Stimulated activated CD4-positive, alpha-beta T cell treated with anti-CD3 and anti-CD28 coated beads, Interleukin-4, amount 100 ng/mL, for 48 hours (primary cell): ENCODE data around the gene CDH12.
"Not testable (repeated sequence)": the region's sequence is repeated elsewhere in the genome, so short reads cannot be mapped to it uniquely, and the experiment has no call there.

Source experiments
- DNase-seq, 2 donors: peaks; one replicate each; pipeline ENCODE4 v3.0.0-alpha.2; 2020; ENCODE audit warnings: low read depth in 2 of 2

Gene CDH12

GRCh38 chr5:22460189-22460588, 393.0 kb downstream of the CDH12 start:
- no peak for DNase-seq

GRCh38 chr5:22432905-22433304, 420.2 kb downstream of the CDH12 start:
- DNase-seq = no peak

GRCh38 chr5:22431840-22432239, 421.3 kb downstream of the CDH12 start:
- no peak for DNase-seq

- no peak for DNase-seq
Measured at GRCh38 chr5:22431406-22431805, 421.7 kb downstream of the CDH12 start.

GRCh38 chr5:22411554-22412349, 441.4 kb downstream of the CDH12 start:
- DNase-seq = no peak

GRCh38 chr5:22391956-22392355, 461.2 kb downstream of the CDH12 start:
- no peak for DNase-seq

GRCh38 chr5:22390888-22391287, 462.3 kb downstream of the CDH12 start:
- no peak for DNase-seq

- DNase-seq = no peak
Measured at GRCh38 chr5:22372826-22373660, 480.1 kb downstream of the CDH12 start.

GRCh38 chr5:22372376-22372775, 480.8 kb downstream of the CDH12 start:
- no peak for DNase-seq

GRCh38 chr5:22354956-22355355, 498.2 kb downstream of the CDH12 start:
- DNase-seq = no peak

GRCh38 chr5:22352493-22352892, 500.7 kb downstream of the CDH12 start:
- no peak for DNase-seq

- no peak for DNase-seq
Measured at GRCh38 chr5:22351178-22351577, 502.0 kb downstream of the CDH12 start.

GRCh38 chr5:22348027-22348426, 505.1 kb downstream of the CDH12 start:
- DNase-seq = no peak

- DNase-seq = no peak
Measured at GRCh38 chr5:22344000-22344399, 509.1 kb downstream of the CDH12 start.

- DNase-seq = no peak
Measured at GRCh38 chr5:22341406-22341805, 511.7 kb downstream of the CDH12 start.

GRCh38 chr5:22332949-22333348, 520.2 kb downstream of the CDH12 start:
- DNase-seq = not testable (repeated sequence)

- no peak for DNase-seq
Measured at GRCh38 chr5:22329683-22330082, 523.5 kb downstream of the CDH12 start.

- DNase-seq = no peak
Measured at GRCh38 chr5:22319798-22320197, 533.3 kb downstream of the CDH12 start.

GRCh38 chr5:22316294-22316693, 536.9 kb downstream of the CDH12 start:
- DNase-seq = no peak

GRCh38 chr5:22315052-22315451, 538.1 kb downstream of the CDH12 start:
- DNase-seq = not testable (repeated sequence)

- DNase-seq = no peak
Measured at GRCh38 chr5:22314548-22314947, 538.6 kb downstream of the CDH12 start.

- no peak for DNase-seq
Measured at GRCh38 chr5:22306011-22306410, 547.1 kb downstream of the CDH12 start.

- DNase-seq = no peak
Measured at GRCh38 chr5:22295832-22296231, 557.3 kb downstream of the CDH12 start.
